Gastroesophageal sphincter (tissue), 3 donors: ENCODE data around the gene PPP2R2B.

ENCODE experiments used
- CTCF ChIP-seq, 4 experiments: fragments of 200-600 bp in 2 of 4; fragments of 450-650 bp in 2 of 4; sonication (generic) in 1 of 4; IDR thresholded peaks; one replicate each; pipeline ENCODE4 v1.5.1; 2017 to 2019; ENCODE audit warnings: antibody characterized with exemption in 4 of 4, mild to moderate bottlenecking in 2 of 4, moderate library complexity in 2 of 4
- EP300 ChIP-seq: sonication (generic); formaldehyde crosslinking; IDR thresholded peaks from one replicate; pipeline ENCODE4 v1.6.1; 2017; ENCODE audit warnings: antibody characterized with exemption, mild to moderate bottlenecking
- POLR2A ChIP-seq, 2 donors: fragments of 450-650 bp; IDR thresholded peaks; one replicate each; pipeline ENCODE4 v1.6.1; 2017; ENCODE audit warnings: antibody characterized with exemption in 2 of 2, mild to moderate bottlenecking in 2 of 2, moderate library complexity in 1 of 2

- no peak for TF ChIP-seq POLR2A (IDR thresholded peaks at IDR 0.05)
- no peak for TF ChIP-seq CTCF (IDR thresholded peaks at IDR 0.05)
- TF ChIP-seq EP300, result no peak
Observed at GRCh38 chr5:146645342-146645741, 233.2 kb downstream of the PPP2R2B start.
